ENCODE results near the gene IGHMBP2. TPM values are rescaled to one million over a fixed set of nuclear protein-coding genes. Genes with fewer than 3 reads are reported as not detected.
A peak's percentile ranks its signal among the peaks of the same experiment; 100 is the strongest.

The IGHMBP2 gene
- total RNA-seq, 4 donors from 2014 or later: 10.2 to 18.4 (median 11.7) TPM

- WGBS, 2 donors: 93% methylated on average over 8 of the region's 8 CpGs
- Histone ChIP-seq H3K27me3 (no peaks in the 10 kb centered on the region), H3K9me3 (no peaks in the 10 kb centered on the region), H3K27ac (no peak overlapping the region), H3K36me3 (no peaks in the 10 kb centered on the region), H3K4me3 (replicated peaks in 1 of 3) (no peak overlapping the region), H3K4me1 (peaks cover 9 to 14% of the 10 kb centered on the region in 2 donors)
- TF ChIP-seq POLR2A (IDR thresholded peaks at IDR 0.05) (no peak), CTCF (IDR thresholded peaks at IDR 0.05) (no peak)
- intact Hi-C loops (cut with DNase I): no loop called here
- no peak for DNase-seq
These were observed 46.6 kb upstream of the IGHMBP2 start for GRCh38 chr11:68857037-68857586.

- Histone ChIP-seq H3K4me3 (replicated peaks in 1 of 3) (no peak overlapping the region), H3K4me1 (peaks cover 9 to 23% of the 10 kb centered on the region in 2 donors), H3K36me3 (no peaks in the 10 kb centered on the region), H3K27me3 (no peaks in the 10 kb centered on the region), H3K27ac (no peak overlapping the region), H3K9me3 (no peaks in the 10 kb centered on the region)
- intact Hi-C loops (cut with DNase I): no loop called here
- TF ChIP-seq POLR2A (IDR thresholded peaks at IDR 0.05): no peak
- no peak for TF ChIP-seq CTCF (IDR thresholded peaks at IDR 0.05)
- no peak for DNase-seq
- WGBS, 2 donors: 87% methylated on average over 8 of the region's 8 CpGs
These were observed 44.6 kb upstream of the IGHMBP2 start for GRCh38 chr11:68859123-68859522.

GRCh38 chr11:68862421-68862820 lies 41.3 kb upstream of the IGHMBP2 start:
- H3K4me3 ChIP-seq (replicated peaks in 1 of 3): no peak overlapping the region
- 77 to 78% methylated on average over 6 of the region's 6 CpGs for WGBS, 2 donors
- no peaks in the 10 kb centered on the region for H3K36me3 ChIP-seq
- H3K27ac ChIP-seq: peak overlapping the region in 1 of 3 donors; percentile 5
- TF ChIP-seq POLR2A (IDR thresholded peaks at IDR 0.05) (no peak), CTCF (IDR thresholded peaks at IDR 0.05) (no peak)
- H3K9me3 ChIP-seq: no peaks in the 10 kb centered on the region
- DNase-seq: no peak
- H3K27me3 ChIP-seq: no peaks in the 10 kb centered on the region
- H3K4me1 ChIP-seq: peaks cover 0 to 10% of the 10 kb centered on the region in 2 donors
- intact Hi-C loops (cut with DNase I): no loop called here

- H3K36me3 ChIP-seq: no peaks in the 10 kb centered on the region
- intact Hi-C loops (cut with DNase I): no loop called here
- no peaks in the 10 kb centered on the region for H3K27me3 ChIP-seq
- no peaks in the 10 kb centered on the region for H3K9me3 ChIP-seq
- no peak for DNase-seq
- WGBS, 2 donors: 91 to 97% methylated on average over 3 of the region's 3 CpGs
- TF ChIP-seq CTCF (IDR thresholded peaks at IDR 0.05) (no peak), POLR2A (IDR thresholded peaks at IDR 0.05) (no peak)
- H3K4me1 ChIP-seq: peaks cover 0 to 10% of the 10 kb centered on the region in 2 donors
- H3K27ac ChIP-seq: no peak overlapping the region
- H3K4me3 ChIP-seq (replicated peaks in 1 of 3): no peak overlapping the region
These were observed 40.0 kb upstream of the IGHMBP2 start for GRCh38 chr11:68863553-68864265.

GRCh38 chr11:68865241-68865640 lies 38.5 kb upstream of the IGHMBP2 start:
- intact Hi-C loops (cut with DNase I): no loop called here

More at GRCh38 chr11:68865241-68865640, 38.5 kb upstream of the IGHMBP2 start:
- Histone ChIP-seq H3K9me3 (no peaks in the 10 kb centered on the region), H3K4me1 (peaks cover 5 to 16% of the 10 kb centered on the region in 2 donors), H3K36me3 (no peaks in the 10 kb centered on the region), H3K27ac (no peak overlapping the region), H3K4me3 (replicated peaks in 1 of 3) (no peak overlapping the region), H3K27me3 (no peaks in the 10 kb centered on the region)
- TF ChIP-seq POLR2A (IDR thresholded peaks at IDR 0.05): no peak
- TF ChIP-seq CTCF (IDR thresholded peaks at IDR 0.05): no peak
- DNase-seq: no peak
- WGBS, 2 donors: 91 to 95% methylated on average over 10 to 11 of the region's 11 CpGs
